Loucy (cell line): ENCODE results near the gene WDR64.

Experiments used
- H2AFZ ChIP-seq: fragments of 200-600 bp; sonication (generic); 2 replicates; pipeline ENCODE4 v1.6.0; 2016; ENCODE audit warnings: antibody characterized with exemption, mild to moderate bottlenecking, low read length, moderate library complexity
- H3F3A ChIP-seq: fragments of 200-600 bp; 2 replicates; pipeline ENCODE4 v1.6.0; 2016; ENCODE audit warnings: antibody characterized with exemption, low read depth, mild to moderate bottlenecking
- H3K27me3 ChIP-seq: fragments of 200-600 bp; sonication (generic); 2 replicates; pipeline ENCODE4 v1.6.1; 2014; ENCODE audit warnings: low read length, mild to moderate bottlenecking; ENCODE audit not compliant: insufficient read depth, poor library complexity, severe bottlenecking
- H3K36me3 ChIP-seq: fragments of 200-600 bp; sonication (generic); 2 replicates; pipeline ENCODE4 v1.6.1; 2016; ENCODE audit warnings: low read length; ENCODE audit not compliant: insufficient read depth
- H3K4me1 ChIP-seq: fragments of 200-600 bp; sonication (generic); 2 replicates; pipeline ENCODE4 v1.5.1; 2014; ENCODE audit warnings: low read length, mild to moderate bottlenecking; ENCODE audit not compliant: insufficient read depth, poor library complexity, severe bottlenecking
- H3K4me2 ChIP-seq: fragments of 200-600 bp; sonication (generic); 2 replicates; pipeline ENCODE4 v1.6.0; 2014; ENCODE audit warnings: antibody characterized with exemption, low read length, low read depth, mild to moderate bottlenecking; ENCODE audit not compliant: poor library complexity, severe bottlenecking
- H3K4me3 ChIP-seq: fragments of 200-600 bp; sonication (generic); 2 replicates; pipeline ENCODE4 v1.5.1; 2014; ENCODE audit warnings: low read length, mild to moderate bottlenecking, mixed read lengths; ENCODE audit not compliant: poor library complexity, severe bottlenecking
- H3K79me2 ChIP-seq: fragments of 200-600 bp; sonication (generic); 2 replicates; pipeline ENCODE4 v1.6.1; 2014; ENCODE audit warnings: low read length; ENCODE audit not compliant: insufficient read depth
- H3K9ac ChIP-seq: fragments of 200-600 bp; sonication (generic); 2 replicates; pipeline ENCODE4 v1.6.0; 2014; ENCODE audit warnings: mild to moderate bottlenecking, low read depth, low read length, moderate library complexity; ENCODE audit not compliant: poor library complexity, severe bottlenecking
- H3K9me2 ChIP-seq: fragments of 200-600 bp; sonication (generic); replicated peaks from 2 replicates; pipeline ENCODE4 v1.6.1; 2016; ENCODE audit warnings: low read depth, low read length, mixed read lengths
- H3K9me3 ChIP-seq: fragments of 200-600 bp; sonication (generic); 2 replicates; pipeline ENCODE4 v1.6.1; 2014; ENCODE audit warnings: mild to moderate bottlenecking, antibody characterized with exemption, low read length, low read depth; ENCODE audit not compliant: insufficient read depth
- H4K20me1 ChIP-seq: fragments of 200-600 bp; sonication (generic); 2 replicates; pipeline ENCODE4 v1.6.0; 2014; ENCODE audit warnings: antibody characterized with exemption, low read length, mild to moderate bottlenecking; ENCODE audit not compliant: insufficient read depth, poor library complexity, severe bottlenecking
- EZH2phosphoT487 ChIP-seq: fragments of 200-600 bp; IDR thresholded peaks from 2 replicates; pipeline ENCODE4 v1.6.1; 2018; ENCODE audit warnings: antibody characterized with exemption, mild to moderate bottlenecking, moderate library complexity, borderline replicate concordance
- TF ChIP-seq, protein P1 (sequence below): fragments of 200-600 bp; sonication (generic); conservative IDR thresholded peaks from 2 replicates; pipeline ENCODE4 v1.5.1; 2014; ENCODE audit warnings: mild to moderate bottlenecking, antibody characterized with exemption, low read length

WDR64 gene

DNA sequence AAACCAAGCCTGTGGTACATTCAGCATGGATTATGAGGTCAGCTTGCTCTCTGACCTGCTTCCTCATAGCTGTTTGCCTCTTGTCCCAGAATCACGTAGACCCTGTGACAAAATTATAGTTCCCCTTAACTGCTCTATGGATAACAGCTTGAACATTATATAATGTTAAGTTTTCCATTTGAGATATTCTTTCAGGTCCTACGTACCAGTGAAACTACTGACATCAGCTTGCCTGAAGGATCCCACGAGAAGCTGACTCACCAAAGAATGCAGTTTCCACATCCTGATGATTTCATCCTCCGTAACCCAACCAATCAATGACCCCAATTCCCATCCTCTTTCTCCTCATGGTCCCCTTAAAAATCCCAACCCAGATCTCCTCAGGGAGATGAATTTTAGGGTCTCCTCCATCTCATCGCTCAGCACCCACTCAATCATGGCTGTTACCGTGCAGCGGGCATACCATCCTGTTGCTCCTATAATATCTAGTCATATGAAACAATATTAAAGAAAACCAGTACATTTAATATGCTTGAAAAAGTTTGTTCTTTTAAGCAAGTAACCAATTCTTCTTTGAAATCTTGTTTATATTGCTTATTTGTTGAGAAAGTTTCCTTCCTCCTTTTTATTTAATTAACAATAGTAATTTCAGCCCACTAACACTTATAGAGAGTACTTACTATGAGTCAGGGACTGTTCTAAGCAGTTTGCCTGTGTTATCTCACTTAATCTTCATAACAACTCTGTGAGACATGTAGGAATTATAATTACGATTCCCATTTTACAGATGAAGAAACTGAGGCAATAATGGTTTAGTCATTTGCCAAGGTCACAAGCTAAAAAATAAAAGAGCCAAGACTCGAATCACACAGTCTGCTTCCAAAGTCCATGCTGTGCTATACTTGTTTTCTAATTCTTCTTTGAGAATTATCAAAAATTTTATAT is 39.3 kb upstream of the WDR64 start:
- Histone ChIP-seq H3K4me2 (no peak overlapping the region), H3K4me1 (no peaks in the 10 kb centered on the region), H3K9ac (no peak overlapping the region), H3K36me3 (no peaks in the 10 kb centered on the region), H3K27me3 (no peaks in the 10 kb centered on the region), H3K4me3 (no peak overlapping the region), H4K20me1 (no peaks in the 10 kb centered on the region), H3K9me3 (no peaks in the 10 kb centered on the region), H2AFZ (no peak overlapping the region), H3K79me2 (no peaks in the 10 kb centered on the region), H3K9me2 (no peaks in the 10 kb centered on the region), H3F3A (no peaks in the 10 kb centered on the region)
- TF ChIP-seq, protein P1, sequence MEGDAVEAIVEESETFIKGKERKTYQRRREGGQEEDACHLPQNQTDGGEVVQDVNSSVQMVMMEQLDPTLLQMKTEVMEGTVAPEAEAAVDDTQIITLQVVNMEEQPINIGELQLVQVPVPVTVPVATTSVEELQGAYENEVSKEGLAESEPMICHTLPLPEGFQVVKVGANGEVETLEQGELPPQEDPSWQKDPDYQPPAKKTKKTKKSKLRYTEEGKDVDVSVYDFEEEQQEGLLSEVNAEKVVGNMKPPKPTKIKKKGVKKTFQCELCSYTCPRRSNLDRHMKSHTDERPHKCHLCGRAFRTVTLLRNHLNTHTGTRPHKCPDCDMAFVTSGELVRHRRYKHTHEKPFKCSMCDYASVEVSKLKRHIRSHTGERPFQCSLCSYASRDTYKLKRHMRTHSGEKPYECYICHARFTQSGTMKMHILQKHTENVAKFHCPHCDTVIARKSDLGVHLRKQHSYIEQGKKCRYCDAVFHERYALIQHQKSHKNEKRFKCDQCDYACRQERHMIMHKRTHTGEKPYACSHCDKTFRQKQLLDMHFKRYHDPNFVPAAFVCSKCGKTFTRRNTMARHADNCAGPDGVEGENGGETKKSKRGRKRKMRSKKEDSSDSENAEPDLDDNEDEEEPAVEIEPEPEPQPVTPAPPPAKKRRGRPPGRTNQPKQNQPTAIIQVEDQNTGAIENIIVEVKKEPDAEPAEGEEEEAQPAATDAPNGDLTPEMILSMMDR = no peak
- TF ChIP-seq EZH2phosphoT487 = no peak

DNA sequence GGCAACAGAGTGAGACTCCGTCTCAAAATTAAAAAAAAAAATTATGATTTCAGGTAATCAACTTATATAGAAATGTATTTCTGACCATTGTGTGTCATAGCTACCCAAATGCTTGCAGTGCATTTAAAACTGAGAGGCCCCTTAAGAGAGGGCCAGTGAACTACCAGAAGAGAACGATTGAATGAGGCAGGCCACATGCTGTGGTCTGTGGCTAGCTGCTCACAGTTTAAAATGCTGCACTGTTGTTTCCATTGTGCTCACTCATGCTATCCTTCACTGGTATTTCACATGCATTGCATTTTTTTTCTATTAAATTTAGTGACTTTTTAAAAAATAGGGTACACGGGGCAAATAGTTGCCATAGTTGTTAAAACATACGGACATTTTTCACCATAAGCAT is 37.9 kb upstream of the WDR64 start:
- Histone ChIP-seq H3K27me3 (no peaks in the 10 kb centered on the region), H3F3A (no peaks in the 10 kb centered on the region), H2AFZ (no peak overlapping the region), H3K9ac (no peak overlapping the region), H3K4me2 (no peak overlapping the region), H3K36me3 (no peaks in the 10 kb centered on the region), H4K20me1 (no peaks in the 10 kb centered on the region), H3K4me1 (no peaks in the 10 kb centered on the region), H3K79me2 (no peaks in the 10 kb centered on the region), H3K9me3 (no peaks in the 10 kb centered on the region), H3K4me3 (no peak overlapping the region), H3K9me2 (no peaks in the 10 kb centered on the region)
- TF ChIP-seq, protein P1 = no peak
- no peak for TF ChIP-seq EZH2phosphoT487

GRCh38 chr1:241614572-241614971 is 37.5 kb upstream of the WDR64 start:
- Histone ChIP-seq H3K4me1 (no peaks in the 10 kb centered on the region), H3K36me3 (no peaks in the 10 kb centered on the region), H3K9me3 (no peaks in the 10 kb centered on the region), H3K9me2 (no peaks in the 10 kb centered on the region), H3K27me3 (no peaks in the 10 kb centered on the region), H2AFZ (no peak overlapping the region), H3F3A (no peaks in the 10 kb centered on the region), H3K79me2 (no peaks in the 10 kb centered on the region), H4K20me1 (no peaks in the 10 kb centered on the region), H3K4me3 (no peak overlapping the region), H3K9ac (no peak overlapping the region), H3K4me2 (no peak overlapping the region)
- TF ChIP-seq, protein P1 = no peak
- no peak for TF ChIP-seq EZH2phosphoT487
